OCI-LY7 (cell line): Measurements from ENCODE around the gene ATP2B3. TPM values are rescaled to one million over a fixed set of nuclear protein-coding genes. Genes with fewer than 3 reads are reported as not detected.

Experiments
- BruUV-seq: library from RNA; stranded (reverse); fragments of 400-500 nt; replicated peaks from 2 replicates; lab custom pipeline; 2021; lab: Mats Ljungman, UMichigan
- CTCF ChIA-PET: fragments of 300-600 bp; sonication (Branson Sonifier 250); formaldehyde crosslinking; loops from one replicate; lab custom pipeline; 2022; ENCODE audit warnings: antibody characterized with exemption; ENCODE audit not compliant: unreplicated experiment; lab: Charles Lee
- POLR2A ChIA-PET: fragments of 300-600 bp; sonication (Branson Sonifier 250); formaldehyde crosslinking; loops from one replicate; lab custom pipeline; 2022; ENCODE audit warnings: antibody characterized with exemption; lab: Charles Lee
- DNase-seq: peaks from one replicate; pipeline ENCODE4 v3.0.0-alpha.2; 2015; ENCODE audit warnings: low spot score
- H2AFZ ChIP-seq: fragments of 200-600 bp; sonication (generic), shearing (Covaris generic); 2 replicates; pipeline ENCODE4 v1.6.1; 2014; ENCODE audit warnings: mild to moderate bottlenecking, antibody characterized with exemption, low read length, moderate library complexity
- H3K27ac ChIP-seq: fragments of 200-600 bp; sonication (generic); 2 replicates; pipeline ENCODE4 v1.5.1; 2014; ENCODE audit warnings: mixed run types, low read depth, mild to moderate bottlenecking, moderate library complexity, low read length, inconsistent platforms; ENCODE audit not compliant: poor library complexity, severe bottlenecking
- H3K36me3 ChIP-seq: fragments of 200-600 bp; sonication (generic); 2 replicates; pipeline ENCODE4 v1.6.1; 2014; ENCODE audit warnings: mild to moderate bottlenecking, antibody characterized with exemption, low read length, moderate library complexity, mixed read lengths; ENCODE audit not compliant: insufficient read depth
- H3K4me1 ChIP-seq: fragments of 200-600 bp; sonication (generic); 2 replicates; pipeline ENCODE4 v1.5.1; 2014; ENCODE audit warnings: mild to moderate bottlenecking, low read length; ENCODE audit not compliant: insufficient read depth, poor library complexity, severe bottlenecking
- H3K4me2 ChIP-seq: fragments of 200-600 bp; sonication (generic); 2 replicates; pipeline ENCODE4 v1.6.1; 2014; ENCODE audit warnings: mild to moderate bottlenecking, low read length
- H3K4me3 ChIP-seq: fragments of 200-600 bp; sonication (generic); 2 replicates; pipeline ENCODE4 v1.5.1; 2014; ENCODE audit warnings: mild to moderate bottlenecking, low read depth, low read length; ENCODE audit not compliant: poor library complexity, severe bottlenecking
- H3K79me2 ChIP-seq: fragments of 200-600 bp; sonication (generic); 2 replicates; pipeline ENCODE4 v1.6.1; 2016; ENCODE audit warnings: low read depth, mild to moderate bottlenecking, low read length, moderate library complexity, mixed read lengths; ENCODE audit not compliant: insufficient read depth
- H3K9me2 ChIP-seq: fragments of 200-600 bp; sonication (generic); 2 replicates; pipeline ENCODE4 v1.6.1; 2016; ENCODE audit warnings: mild to moderate bottlenecking, low read length, mixed read lengths; ENCODE audit not compliant: insufficient read depth
- H3K9me3 ChIP-seq: fragments of 200-600 bp; sonication (generic); 2 replicates; pipeline ENCODE4 v1.6.1; 2014; ENCODE audit warnings: mild to moderate bottlenecking, mixed run types, low read length, mixed read lengths
- H4K20me1 ChIP-seq: fragments of 200-600 bp; sonication (generic); 2 replicates; pipeline ENCODE4 v1.6.1; 2014; ENCODE audit warnings: mild to moderate bottlenecking, antibody characterized with exemption, low read length, moderate library complexity, mixed read lengths; ENCODE audit not compliant: insufficient read depth
- EZH2phosphoT487 ChIP-seq: fragments of 200-600 bp; sonication (generic); IDR thresholded peaks from 2 replicates; pipeline ENCODE4 v1.6.1; 2018; ENCODE audit warnings: low read depth, borderline replicate concordance, mild to moderate bottlenecking, mixed run types, antibody characterized with exemption, low read length, moderate library complexity, mixed read lengths
- intact Hi-C: fragments of 100-400 bp; cut with micrococcal nuclease; formaldehyde crosslinking; loops from one replicate; pipeline ENCODE4 v1.10.0; 2022; ENCODE audit not compliant: unreplicated experiment
- total RNA-seq, 2 experiments: library from RNA; depleted of rRNA in 1 of 2; stranded (reverse); fragments of >200 nt in 1 of 2; shearing (Covaris generic) in 1 of 2; gene quantifications; 2 replicates each; pipeline ENCODE4 v1.2.3, GENCODE V29; 2014 to 2022
- TF ChIP-seq, protein P1 (sequence below): fragments of 200-600 bp; sonication (generic); conservative IDR thresholded peaks from 2 replicates; pipeline ENCODE4 v1.5.1; 2014; ENCODE audit warnings: mild to moderate bottlenecking, antibody characterized with exemption, low read length, moderate library complexity, mixed read lengths

ATP2B3 gene
- total RNA-seq, 2 experiments from 2014 or later, result not detected

- ChIA-PET POLR2A (no interaction called here), CTCF (no interaction called here)
- H3K4me1 ChIP-seq, result no peaks in the 10 kb centered on the region
- no peak overlapping the region for H3K4me3 ChIP-seq
- H3K36me3 ChIP-seq, result no peaks in the 10 kb centered on the region
- no peak for TF ChIP-seq EZH2phosphoT487
- TF ChIP-seq, protein P1, sequence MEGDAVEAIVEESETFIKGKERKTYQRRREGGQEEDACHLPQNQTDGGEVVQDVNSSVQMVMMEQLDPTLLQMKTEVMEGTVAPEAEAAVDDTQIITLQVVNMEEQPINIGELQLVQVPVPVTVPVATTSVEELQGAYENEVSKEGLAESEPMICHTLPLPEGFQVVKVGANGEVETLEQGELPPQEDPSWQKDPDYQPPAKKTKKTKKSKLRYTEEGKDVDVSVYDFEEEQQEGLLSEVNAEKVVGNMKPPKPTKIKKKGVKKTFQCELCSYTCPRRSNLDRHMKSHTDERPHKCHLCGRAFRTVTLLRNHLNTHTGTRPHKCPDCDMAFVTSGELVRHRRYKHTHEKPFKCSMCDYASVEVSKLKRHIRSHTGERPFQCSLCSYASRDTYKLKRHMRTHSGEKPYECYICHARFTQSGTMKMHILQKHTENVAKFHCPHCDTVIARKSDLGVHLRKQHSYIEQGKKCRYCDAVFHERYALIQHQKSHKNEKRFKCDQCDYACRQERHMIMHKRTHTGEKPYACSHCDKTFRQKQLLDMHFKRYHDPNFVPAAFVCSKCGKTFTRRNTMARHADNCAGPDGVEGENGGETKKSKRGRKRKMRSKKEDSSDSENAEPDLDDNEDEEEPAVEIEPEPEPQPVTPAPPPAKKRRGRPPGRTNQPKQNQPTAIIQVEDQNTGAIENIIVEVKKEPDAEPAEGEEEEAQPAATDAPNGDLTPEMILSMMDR, result no peak
- H3K4me2 ChIP-seq, result no peak overlapping the region
- H2AFZ ChIP-seq, result no peak overlapping the region
- DNase-seq, result no peak
- H3K9me2 ChIP-seq, result no peaks in the 10 kb centered on the region
- H3K79me2 ChIP-seq, result no peaks in the 10 kb centered on the region
- no peak overlapping the region for H3K27ac ChIP-seq
- BruUV-seq, result no TSS peak
- H4K20me1 ChIP-seq, result no peaks in the 10 kb centered on the region
- intact Hi-C loops, result no loop called here
- no peaks in the 10 kb centered on the region for H3K9me3 ChIP-seq
These were observed 43.0 kb downstream of the ATP2B3 start for GRCh38 chrX:153560466-153560865.

DNA sequence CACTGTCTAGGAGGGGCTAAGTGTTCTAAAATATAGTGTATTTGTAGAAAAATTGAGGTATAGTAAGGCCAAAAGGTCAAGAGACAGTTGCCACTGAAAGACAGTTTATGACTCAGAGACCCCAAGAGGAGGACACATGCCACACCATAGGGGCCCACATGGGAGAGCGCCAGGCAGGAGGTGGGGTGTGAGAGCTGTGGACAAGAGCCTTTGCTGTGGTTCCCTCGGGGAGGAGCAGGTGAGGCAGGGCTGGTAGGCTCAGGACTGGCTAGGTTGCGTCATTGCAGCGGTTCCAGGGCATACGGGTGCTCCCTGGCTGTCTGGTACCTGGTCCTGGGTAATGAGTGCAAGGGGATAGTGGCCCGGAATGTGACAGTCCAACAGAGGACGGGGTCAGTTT lies 43.9 kb downstream of the ATP2B3 start:
- no peaks in the 10 kb centered on the region for H3K4me1 ChIP-seq
- no peaks in the 10 kb centered on the region for H3K36me3 ChIP-seq
- TF ChIP-seq, protein P1, result no peak
- no peak for TF ChIP-seq EZH2phosphoT487
- no peaks in the 10 kb centered on the region for H3K79me2 ChIP-seq
- H3K4me3 ChIP-seq, result no peak overlapping the region
- no peak for DNase-seq
- intact Hi-C loops, result no loop called here
- H3K4me2 ChIP-seq, result no peak overlapping the region
- CTCF ChIA-PET, result no interaction called here
- H3K9me3 ChIP-seq, result no peaks in the 10 kb centered on the region
- no peaks in the 10 kb centered on the region for H3K9me2 ChIP-seq
- BruUV-seq, result no TSS peak
- POLR2A ChIA-PET, result no interaction called here
- H3K27ac ChIP-seq, result no peak overlapping the region
- no peak overlapping the region for H2AFZ ChIP-seq
- H4K20me1 ChIP-seq, result no peaks in the 10 kb centered on the region

DNA sequence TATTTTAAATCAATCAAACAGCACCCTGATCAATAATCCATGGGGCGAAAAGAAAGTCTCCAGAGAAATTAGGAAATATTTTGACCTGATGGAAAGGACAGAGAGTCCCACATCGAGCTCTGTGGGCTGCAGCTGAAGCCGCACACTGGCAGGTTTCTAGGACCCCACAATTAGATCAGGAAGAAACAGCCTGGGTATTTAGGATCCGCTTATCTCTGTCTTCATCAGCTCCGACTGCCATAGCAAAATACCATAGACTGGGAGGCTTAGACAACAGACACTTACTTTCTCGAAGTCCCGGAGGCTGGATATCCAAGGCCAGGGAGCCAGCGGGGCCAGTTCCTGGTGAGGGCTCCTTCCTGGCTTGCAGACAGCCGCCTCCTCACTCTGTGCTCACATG lies 45.1 kb downstream of the ATP2B3 start:
- ChIA-PET POLR2A (no interaction called here), CTCF (no interaction called here)
- Histone ChIP-seq H3K79me2 (no peaks in the 10 kb centered on the region), H3K9me3 (no peaks in the 10 kb centered on the region), H3K4me2 (no peak overlapping the region), H3K36me3 (no peaks in the 10 kb centered on the region), H4K20me1 (no peaks in the 10 kb centered on the region), H3K4me1 (no peaks in the 10 kb centered on the region), H3K9me2 (no peaks in the 10 kb centered on the region), H2AFZ (no peak overlapping the region), H3K27ac (no peak overlapping the region), H3K4me3 (no peak overlapping the region)
- intact Hi-C loops, result no loop called here
- no peak for DNase-seq
- TF ChIP-seq, protein P1, result no peak
- no peak for TF ChIP-seq EZH2phosphoT487
- no TSS peak for BruUV-seq
